Midbrain (tissue), 1 donor: ENCODE measurements around the gene WNK3.

Experiments
- DNase-seq: peaks from one replicate; lab custom pipeline; 2025; lab: John Stamatoyannopoulos, UW

Gene WNK3

GRCh38 chrX:54166915-54167314 is 190.9 kb downstream of the WNK3 start:
- DNase-seq, result no peak

- no peak for DNase-seq
These were observed 200.3 kb downstream of the WNK3 start for GRCh38 chrX:54157561-54157960.
